HG03135 (cell line): Measurements from ENCODE around the gene ABHD11.
"Not testable (repeated sequence)": the region's sequence is repeated elsewhere in the genome, so short reads cannot be mapped to it uniquely, and the experiment has no call there.

Experiments
- ATAC-seq: cut with Tn5 transposase; IDR thresholded peaks from one replicate; pipeline ENCODE4 v1.9.1; 2021; ENCODE audit warnings: mild to moderate bottlenecking, moderate library complexity; ENCODE audit not compliant: unreplicated experiment

The ABHD11 gene

DNA sequence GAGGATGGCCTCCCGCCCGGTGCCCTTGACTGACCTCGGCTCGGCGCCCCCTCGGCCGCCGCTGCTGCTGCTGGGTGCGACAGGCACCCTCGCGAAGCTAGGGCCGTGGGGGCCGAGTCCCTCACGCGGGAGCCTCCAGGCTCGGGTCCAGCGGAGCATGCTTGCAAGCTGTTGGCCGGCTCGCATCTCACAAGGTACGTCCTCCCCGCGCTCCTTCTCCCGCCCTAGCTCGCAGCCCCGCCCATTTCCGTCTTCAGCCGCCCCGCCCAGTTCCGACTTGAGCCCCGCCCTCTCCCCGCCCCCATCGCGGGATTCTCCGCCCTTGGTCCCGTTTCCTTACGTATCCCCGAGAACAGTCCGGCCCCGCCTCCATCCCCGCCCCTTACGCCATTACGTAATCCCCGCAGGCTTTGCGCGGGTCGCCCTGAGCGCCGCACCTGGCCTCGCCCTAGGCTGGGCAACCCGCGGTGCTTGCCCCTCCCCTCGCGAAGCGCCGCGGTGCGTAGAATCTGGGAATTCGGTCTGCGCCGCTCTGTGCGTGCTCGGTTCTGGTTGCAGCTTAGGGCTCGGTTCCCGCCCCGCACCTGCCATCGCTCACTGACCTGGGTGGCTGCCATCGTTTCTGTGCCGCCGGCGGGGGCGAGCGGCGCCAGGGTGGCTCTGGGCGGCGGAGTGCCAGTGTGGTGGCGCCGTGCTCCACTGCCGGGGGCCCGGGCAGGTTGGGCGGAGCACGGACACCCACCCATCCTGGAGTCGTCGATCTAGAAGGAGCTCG is at the start of gene ABHD11:
Gene ABHD11, minus strand, starts transcription at position 191 of the 775 bp plus-strand sequence. Its CDS starts 32 bp downstream, at position 159.
- ATAC-seq, result peak; percentile 83

DNA sequence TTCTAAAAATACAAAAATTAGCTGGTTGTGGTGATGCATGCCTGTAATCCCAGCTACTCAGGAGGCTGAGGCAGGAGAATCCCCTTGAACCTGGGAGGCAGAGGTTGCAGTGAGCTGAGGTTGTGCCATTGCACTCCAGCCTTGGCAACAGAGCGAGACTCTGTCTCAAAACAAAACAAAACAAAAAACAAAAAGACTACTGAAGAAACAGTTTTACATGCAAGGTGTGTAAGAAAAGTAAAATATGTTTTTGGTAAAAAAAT is 49.1 kb upstream of the ABHD11 start:
- ATAC-seq, result not testable (repeated sequence)

DNA sequence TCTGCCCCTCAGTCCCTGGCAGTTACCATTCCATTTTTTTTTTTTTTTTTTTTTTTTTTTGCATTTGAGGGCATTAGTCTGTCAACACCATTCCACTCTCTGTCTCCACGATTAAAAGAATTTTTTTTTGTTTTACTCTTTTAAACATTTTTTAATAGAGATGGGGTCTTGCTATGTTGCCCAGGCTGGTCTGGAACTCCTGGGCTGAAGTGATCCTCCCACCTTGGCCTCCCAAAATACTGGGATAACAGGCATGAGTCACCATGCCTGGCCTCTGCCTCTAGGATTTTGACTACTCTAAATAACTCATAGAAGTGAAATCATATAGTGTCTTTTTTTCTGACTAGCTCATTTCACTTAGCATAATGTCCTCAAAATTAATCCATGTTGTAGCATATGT is 48.0 kb upstream of the ABHD11 start:
- no peak for ATAC-seq

- ATAC-seq, result no peak
Measured at GRCh38 chr7:73779517-73779916, 40.9 kb upstream of the ABHD11 start.

DNA sequence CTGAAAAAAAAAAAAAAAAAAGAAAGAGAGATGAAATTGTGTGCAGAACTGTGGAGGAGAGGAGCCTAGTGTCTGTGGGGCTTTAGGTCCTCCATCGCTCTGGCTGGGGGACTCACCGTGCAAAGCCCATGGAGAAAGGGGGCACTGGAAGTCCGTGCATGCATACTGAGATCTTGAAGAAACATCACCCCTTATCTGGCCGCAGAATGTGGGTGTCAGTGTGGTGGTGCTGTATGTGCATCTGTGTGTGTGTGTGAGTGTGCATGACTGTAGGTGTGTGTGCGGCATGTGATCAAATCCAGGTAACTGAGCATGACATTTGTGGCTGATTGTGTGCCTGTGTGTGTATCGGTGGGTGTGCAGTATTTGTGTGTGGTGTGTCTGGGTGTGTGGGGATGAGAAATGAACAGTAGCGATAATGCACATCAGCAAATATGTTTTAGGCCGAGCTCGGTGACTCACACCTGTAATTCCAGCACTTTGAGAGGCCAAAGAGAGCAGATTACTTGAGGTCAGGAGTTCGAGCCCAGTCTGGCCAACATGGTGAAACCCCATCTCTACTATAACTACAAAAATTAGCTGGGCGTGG is 40.3 kb upstream of the ABHD11 start:
- ATAC-seq, result no peak

DNA sequence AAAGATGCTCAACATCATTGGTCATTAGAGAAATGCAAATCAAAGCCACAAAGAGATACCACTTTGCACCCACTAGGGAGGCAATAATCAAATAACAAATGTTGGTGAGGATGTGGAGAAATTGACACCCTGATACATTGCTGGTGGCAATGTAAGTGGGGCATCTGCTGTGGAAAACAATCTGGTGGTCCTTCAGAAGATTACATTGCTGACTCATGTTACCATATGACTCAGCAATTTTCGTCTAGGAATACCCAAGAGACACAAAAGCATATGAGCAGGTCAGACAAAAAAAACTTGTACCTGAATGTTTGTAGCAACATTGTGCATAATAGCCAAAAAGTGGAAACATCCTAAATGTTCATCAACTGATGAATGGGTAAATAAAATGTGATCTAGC is 36.3 kb upstream of the ABHD11 start:
- no peak for ATAC-seq

DNA sequence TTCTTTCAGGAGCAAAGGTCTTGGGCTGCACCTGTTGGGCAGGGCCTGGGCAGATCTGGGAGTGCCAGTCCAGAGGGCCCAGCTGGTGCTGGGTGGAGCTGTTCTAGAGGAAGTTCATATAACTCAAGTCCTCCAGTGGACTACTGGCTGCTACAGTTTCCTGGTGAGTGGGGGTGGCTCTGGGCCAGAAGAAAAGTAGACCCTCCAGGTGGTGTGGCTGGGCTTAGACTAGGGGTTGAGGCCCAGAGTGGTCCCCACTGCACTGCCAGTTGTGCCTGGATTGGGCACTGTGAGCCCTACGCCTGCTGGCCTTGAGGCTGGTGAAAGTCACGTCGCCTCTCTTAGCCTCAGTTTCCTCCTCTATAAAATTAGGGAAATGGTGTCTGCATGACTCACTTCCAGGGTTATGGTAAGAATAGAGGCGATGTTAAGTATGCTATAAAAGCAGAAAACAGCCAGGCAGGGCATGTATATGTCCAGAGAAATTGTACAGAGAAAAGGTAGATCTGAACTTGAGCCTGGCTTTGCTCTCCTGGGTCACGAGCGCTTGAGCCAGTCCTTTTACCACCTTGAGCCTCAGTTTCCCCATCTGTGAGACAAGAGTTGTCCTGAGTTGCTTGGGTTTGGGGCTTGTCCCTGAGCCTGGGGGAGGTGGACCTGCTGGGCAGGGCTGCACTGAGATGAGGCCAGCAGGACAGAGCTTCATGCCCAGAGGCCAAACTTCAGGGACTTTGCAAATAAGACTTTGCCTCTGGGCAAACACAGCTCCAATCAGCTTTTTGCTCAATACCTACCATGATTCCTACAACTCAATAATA is 35.3 kb upstream of the ABHD11 start:
- no peak for ATAC-seq

GRCh38 chr7:73770860-73771670 is 32.5 kb upstream of the ABHD11 start:
- ATAC-seq, result no peak

- no peak for ATAC-seq
Measured at GRCh38 chr7:73770002-73770859, 31.6 kb upstream of the ABHD11 start, which contains the start of gene CLDN3. Gene CLDN3, minus strand, starts transcription at chr7:73770270. Its CDS starts 221 bp downstream, at chr7:73770049.

DNA sequence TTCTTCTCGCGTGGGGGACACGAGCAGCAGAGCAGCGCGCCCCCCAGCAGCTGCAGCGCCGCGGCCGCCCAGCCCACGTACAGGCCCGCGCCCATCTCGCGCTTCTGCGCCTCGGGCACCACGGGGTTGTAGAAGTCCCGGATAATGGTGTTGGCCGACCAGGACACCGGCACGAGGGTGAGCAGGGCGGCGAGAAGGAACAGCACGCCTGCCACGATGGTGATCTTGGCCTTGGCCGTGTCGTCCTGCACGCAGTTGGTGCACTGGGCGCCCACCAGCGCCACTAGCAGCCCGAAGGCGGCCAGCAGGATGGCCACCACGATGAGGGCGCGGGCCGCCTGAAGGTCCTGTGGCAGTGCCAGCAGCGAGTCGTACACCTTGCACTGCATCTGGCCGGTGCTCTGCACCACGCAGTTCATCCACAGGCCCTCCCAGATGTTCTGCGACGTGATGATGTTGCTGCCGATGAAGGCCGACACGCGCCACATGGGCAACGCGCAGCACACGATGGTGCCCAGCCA is 30.9 kb upstream of the ABHD11 start:
- no peak for ATAC-seq

- no peak for ATAC-seq
Measured at GRCh38 chr7:73768641-73769480, 30.3 kb upstream of the ABHD11 start.

DNA sequence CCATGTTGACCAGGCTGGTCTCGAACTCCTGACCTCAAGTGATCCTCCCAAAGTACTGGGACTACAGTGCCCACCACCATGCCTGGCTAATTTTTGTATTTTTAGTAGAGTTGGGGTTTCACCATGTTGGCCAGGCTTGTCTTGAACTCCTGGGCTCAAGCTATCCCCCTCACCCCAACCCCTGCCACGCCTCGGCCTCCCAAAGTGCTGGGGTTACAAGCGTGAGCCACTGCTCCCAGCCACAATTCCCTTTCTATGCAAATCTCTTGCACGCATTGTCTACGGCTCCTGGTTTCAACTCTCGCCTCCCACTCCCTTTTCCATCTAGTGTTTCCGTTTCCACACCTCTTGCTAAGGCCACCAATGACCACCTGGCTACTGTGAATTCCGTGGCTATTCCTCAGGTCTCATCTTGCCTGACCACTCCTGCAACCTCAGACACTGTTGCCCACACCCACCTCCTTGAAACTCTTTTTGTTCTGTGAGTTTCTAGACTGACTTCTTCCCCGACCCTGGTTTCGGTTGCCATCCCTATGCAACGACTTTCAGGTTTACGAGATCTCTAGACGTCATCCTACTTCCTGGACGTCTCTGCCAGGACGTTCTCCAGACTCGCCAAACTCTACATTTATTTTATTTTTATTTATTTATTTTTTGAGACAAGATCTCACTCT is 28.1 kb upstream of the ABHD11 start:
- no peak for ATAC-seq

GRCh38 chr7:73762659-73762999 is 24.0 kb upstream of the ABHD11 start:
- no peak for ATAC-seq

- ATAC-seq, result no peak
Measured at GRCh38 chr7:73761854-73762658, 23.5 kb upstream of the ABHD11 start.

- no peak for ATAC-seq
Measured at GRCh38 chr7:73758581-73759138, 20.1 kb upstream of the ABHD11 start.

DNA sequence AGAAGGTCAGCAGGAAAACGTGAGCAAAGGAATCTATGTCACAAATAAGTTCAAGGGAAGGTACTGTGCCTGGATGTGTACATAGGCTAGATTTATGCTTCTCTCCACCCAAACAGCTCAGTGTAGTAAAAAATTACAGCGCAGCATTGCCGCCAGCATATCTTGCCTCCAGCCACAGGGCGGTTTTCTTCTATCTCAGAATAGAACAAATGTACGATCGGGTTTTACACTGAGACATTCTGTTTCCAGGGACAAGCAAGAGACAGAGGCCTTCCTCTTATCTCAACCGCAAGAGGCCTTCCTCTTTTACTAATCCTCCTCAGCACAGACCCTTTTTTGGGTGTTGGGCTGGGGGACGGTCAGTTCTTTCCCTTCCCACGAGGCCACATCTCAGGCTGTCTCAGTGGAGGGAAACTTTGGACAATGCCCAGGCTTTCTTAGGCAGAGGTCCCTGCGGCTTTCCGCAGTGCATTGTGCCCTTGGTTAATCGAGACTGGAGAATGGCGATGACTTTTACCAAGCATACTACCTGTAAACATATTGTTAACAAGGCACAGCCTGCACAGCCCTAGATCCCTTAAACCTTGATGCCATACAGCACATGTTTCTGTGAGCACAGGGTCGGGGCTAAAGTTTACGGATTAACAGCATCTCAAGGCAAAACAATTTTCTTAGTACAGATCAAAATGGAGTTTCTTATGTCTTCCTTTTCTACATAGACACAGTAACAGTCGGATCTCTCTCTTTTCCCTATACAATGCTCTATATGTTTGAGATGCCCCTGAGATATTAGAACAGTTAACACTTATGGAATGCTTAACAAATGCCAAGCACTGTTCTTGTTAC is 11.6 kb upstream of the ABHD11 start:
- no peak for ATAC-seq

GRCh38 chr7:73746378-73746777 is 7.8 kb upstream of the ABHD11 start:
- no peak for ATAC-seq
